K562 (cell line): ENCODE results near the gene ELK4. TPM values are rescaled to one million over a fixed set of nuclear protein-coding genes. Genes with fewer than 3 reads are reported as not detected.

Source experiments
- ATAC-seq: fragments of 200-7000 bp; cut with Tn5 transposase; 3 replicates; pipeline ENCODE4 v1.9.1; 2020; ENCODE audit warnings: moderate library complexity
- BruUV-seq: library from RNA; stranded (reverse); fragments of 400-500 nt; replicated peaks from 2 replicates; lab custom pipeline; 2021; lab: Mats Ljungman, UMichigan
- CTCF ChIA-PET: fragments of 300-600 bp; formaldehyde crosslinking; extraction: SDS; loops from one replicate; lab custom pipeline; 2021; ENCODE audit warnings: low intra/inter-chr PET ratio; lab: Yijun Ruan, JAX
- POLR2A ChIA-PET: fragments of 300-600, 350-650 bp; sonication (Branson Sonifier 250); formaldehyde crosslinking; extraction: SDS; loops from one replicate; lab custom pipeline; 2021; ENCODE audit warnings: antibody characterized with exemption, inconsistent platforms; lab: Yijun Ruan, JAX
- DNase-seq, 4 experiments: peaks; one replicate each; pipeline versions ENCODE4 v3.0.0 to v3.0.0-alpha.2; 2011 to 2018; ENCODE audit warnings: low spot score in 3 of 4, mixed read lengths in 3 of 4; ENCODE audit errors: extremely low read depth in 1 of 4
- FAIRE-seq: peaks from 2 replicates; lab custom pipeline; 2011; peaks lifted over from hg19 to GRCh38; lab: Jason Lieb, UNC
- H2AFZ ChIP-seq: 2 replicates; pipeline ENCODE4 v1.6.0; 2011; ENCODE audit warnings: low read depth, low read length, control low read depth, inconsistent platforms
- H3K27ac ChIP-seq: fragments of 200-600 bp; 3 replicates; pipeline ENCODE4 v1.8.0; 2011; ENCODE audit warnings: low read depth, mild to moderate bottlenecking, control low read depth, inconsistent platforms, low read length, moderate library complexity, mixed read lengths; ENCODE audit errors: extremely low read depth
- H3K27me3 ChIP-seq, 2 experiments: fragments of 300-600 bp in 1 of 2; 2 replicates in 1 of 2; 3 replicates in 1 of 2; pipeline versions ENCODE4 v1.6.0 to v1.8.0; 2011; ENCODE audit warnings: inconsistent platforms in 2 of 2, low read length in 2 of 2, mild to moderate bottlenecking in 1 of 2, mixed read lengths in 1 of 2, moderate library complexity in 1 of 2; ENCODE audit not compliant: control insufficient read depth in 2 of 2, insufficient read depth in 2 of 2
- H3K36me3 ChIP-seq: fragments of 300-600 bp; 3 replicates; pipeline ENCODE4 v1.8.0; 2011; ENCODE audit warnings: mild to moderate bottlenecking, low read length, inconsistent platforms; ENCODE audit not compliant: control insufficient read depth, insufficient read depth
- H3K4me1 ChIP-seq, 2 experiments: fragments of 200-600 bp in 1 of 2; replicated peaks in 1 of 2; 2 replicates in 1 of 2; 3 replicates in 1 of 2; pipeline versions ENCODE4 v1.5.1 to v1.8.0; 2011; ENCODE audit warnings: inconsistent platforms in 2 of 2, low read length in 2 of 2, mild to moderate bottlenecking in 1 of 2, mixed read lengths in 1 of 2, moderate library complexity in 1 of 2; ENCODE audit not compliant: control insufficient read depth in 2 of 2, insufficient read depth in 2 of 2
- H3K4me2 ChIP-seq: 2 replicates; pipeline ENCODE4 v1.6.1; 2011; ENCODE audit warnings: low read length, control low read depth, inconsistent platforms, mixed read lengths; ENCODE audit not compliant: insufficient read depth
- H3K4me3 ChIP-seq: fragments of 200-600 bp; sonication (generic), shearing (Covaris generic); 2 replicates; pipeline ENCODE4 v1.5.1; 2016; ENCODE audit warnings: control low read depth, inconsistent platforms
- H3K79me2 ChIP-seq: fragments of 200-600 bp; 3 replicates; pipeline ENCODE4 v1.8.0; 2011; ENCODE audit warnings: low read length, inconsistent platforms; ENCODE audit not compliant: control insufficient read depth, insufficient read depth
- H3K9ac ChIP-seq, 2 experiments: 2 replicates each; pipeline versions ENCODE4 v1.6.0 to v1.6.1; 2011; ENCODE audit warnings: low read depth in 2 of 2, low read length in 2 of 2, control low read depth in 1 of 2, inconsistent platforms in 1 of 2, mild to moderate bottlenecking in 1 of 2, mixed read lengths in 1 of 2; ENCODE audit not compliant: insufficient read depth in 1 of 2
- H3K9me1 ChIP-seq: one replicate; pipeline ENCODE4 v1.6.0; 2011; ENCODE audit warnings: inconsistent platforms, mild to moderate bottlenecking, low read length, moderate library complexity; ENCODE audit not compliant: control insufficient read depth, insufficient read depth
- H3K9me3 ChIP-seq: replicated peaks from 2 replicates; pipeline ENCODE4 v1.5.1; 2011; ENCODE audit warnings: low read depth, low read length, inconsistent platforms; ENCODE audit not compliant: control insufficient read depth, insufficient read depth
- H4K20me1 ChIP-seq: replicated peaks from 2 replicates; pipeline ENCODE4 v1.6.1; 2011; ENCODE audit warnings: low read length, inconsistent platforms, mixed read lengths; ENCODE audit not compliant: control insufficient read depth, insufficient read depth
- CHD1 ChIP-seq: fragments of 200-600 bp; sonication (generic); IDR thresholded peaks from one replicate; pipeline ENCODE4 v1.6.1; 2012; ENCODE audit warnings: mild to moderate bottlenecking, moderate library complexity, low read length, inconsistent platforms
- HDAC3 ChIP-seq: fragments of 450-650 bp; IDR thresholded peaks from 2 replicates; pipeline ENCODE4 v1.6.1; 2018; ENCODE audit warnings: borderline replicate concordance, mild to moderate bottlenecking, moderate library complexity; ENCODE audit not compliant: partially characterized antibody
- KDM5B ChIP-seq: fragments of 200-600 bp; sonication (generic); IDR thresholded peaks from 2 replicates; pipeline ENCODE4 v1.6.1; 2012; ENCODE audit warnings: low read depth, mild to moderate bottlenecking, moderate library complexity, low read length, control low read depth, inconsistent platforms; ENCODE audit not compliant: insufficient replicate concordance
- KLF13 ChIP-seq: fragments of 450-650 bp; IDR thresholded peaks from 2 replicates; pipeline ENCODE4 v1.6.1; 2016; ENCODE audit warnings: missing genetic modification characterization, low read depth, mild to moderate bottlenecking, missing compliant biosample characterization, moderate library complexity, borderline replicate concordance
- POLR3G ChIP-seq: IDR thresholded peaks from 2 replicates; pipeline ENCODE4 v1.6.1; 2011; ENCODE audit not compliant: insufficient read length, insufficient replicate concordance; ENCODE audit errors: extremely low read depth
- RFX7 ChIP-seq: fragments of 250-450 bp; sonication (Bioruptor Pico); IDR thresholded peaks from 2 replicates; pipeline ENCODE4 v1.5.1; 2021; ENCODE audit warnings: mild to moderate bottlenecking
- WGBS: fragments of 100-300 bp; shearing (Covaris generic); methylation state at CpG from one replicate; pipeline ENCODE4 v1.1.6; 2016; ENCODE audit warnings: low coverage, mixed read lengths; ENCODE audit not compliant: insufficient coverage; ENCODE audit errors: missing lambda C conversion rate; 5-methylcytosine and 5-hydroxymethylcytosine counted together
- in situ Hi-C: fragments of 300-500 bp; cut with MboI; formaldehyde crosslinking; loops from 4 replicates; pipeline ENCODE4 v1.15.0; 2018; ENCODE audit warnings: inconsistent platforms, mixed read lengths
- intact Hi-C: fragments of 100-400 bp; cut with micrococcal nuclease; formaldehyde crosslinking; loops from 2 replicates; pipeline ENCODE4 v1.14.2; 2022
- polyA plus RNA-seq, 8 experiments: library from polyadenylated mRNA; depleted of rRNA in 4 of 8; stranded (reverse) in 5 of 8; unstranded in 3 of 8; fragments of >200 nt; fragmentation: Nextera tagmentation in 2 of 8; fragmentation: Illumina TruSeq in 1 of 8; extraction: Ambion mirVana in 2 of 8; extraction: Trizol in 1 of 8; gene quantifications; 2 replicates each; pipeline versions ENCODE4 v1.2.1 to v1.2.3, GENCODE V29; 2011 to 2014; ENCODE audit warnings: inconsistent platforms in 1 of 8, missing spikeins in 1 of 8
- total RNA-seq, 7 experiments: library from RNA; depleted of rRNA in 6 of 7; stranded (reverse); fragments of >200 nt in 6 of 7; fragmentation: Illumina TruSeq in 2 of 7; extraction: Trizol in 2 of 7; gene quantifications; 2 replicates each; pipeline versions ENCODE4 v1.2.1 to v1.2.3, GENCODE V29; 2011 to 2021; ENCODE audit warnings: low replicate concordance in 1 of 7

ELK4 gene
- total and polyA plus RNA-seq, 9 of the 15 experiments (the other 6 are each of a cell fraction or from before 2014, with no cell fraction given) = 2.0 to 21.7 (median 9.2) TPM

GRCh38 chr1:205677167-205677566 lies 45.4 kb upstream of the ELK4 start:
- Histone ChIP-seq H3K79me2 (no peaks in the 10 kb centered on the region), H3K9me3 (no peaks in the 10 kb centered on the region), H3K4me3 (no peak overlapping the region), H3K36me3 (no peaks in the 10 kb centered on the region), H3K9ac (no peak overlapping the region), H3K4me1 (peaks cover 32 to 37% of the 10 kb centered on the region in 2 experiments), H3K4me2 (no peak overlapping the region), H4K20me1 (no peaks in the 10 kb centered on the region; the same call in none of the 2 replicates), H3K27me3 (no peaks in the 10 kb centered on the region), H2AFZ (no peak overlapping the region), H3K9me1 (no peaks in the 10 kb centered on the region), H3K27ac (no peak overlapping the region)
- ChIA-PET POLR2A (interaction anchor here (1.1 kb wide), 1 partner anchor 35 kb away, joined by 3 read pairs; no protein-coding TSS in a partner anchor), CTCF (no interaction called here)
- FAIRE-seq (no peak), DNase-seq (no peak), ATAC-seq (no peak)
- BruUV-seq = no TSS peak
- TF ChIP-seq POLR3G (no peak), RFX7 (no peak), KLF13 (tag) (no peak), HDAC3 (no peak), KDM5B (no peak), CHD1 (no peak)
- 52% methylated on average over 5 of the region's 5 CpGs for WGBS
- in situ Hi-C loops (no loop called here), intact Hi-C loops (loop anchor here (10.0 kb wide), 1 partner anchor 428 kb away; no protein-coding TSS in a partner anchor)
